Measurements from ENCODE around the gene MGAM2.
"Not testable (repeated sequence)": the region's sequence is repeated elsewhere in the genome, so short reads cannot be mapped to it uniquely, and the experiment has no call there.

Gene MGAM2
- 0 to 0.11 (median 0) reads per million in 9 experiments for total RNA-seq

GRCh38 chr7:142111499-142111898 lies at the start of gene MGAM2:
TSS of gene MGAM2 (plus strand) at chr7:142111718. CDS start at chr7:142116874, 5,156 bp downstream.
- Mint-ChIP-seq H3K27me3 (peaks cover 6 to 8% of the 10 kb centered on the region in 2 donors), H3K4me1 (ENCODE audit: low read depth in 2 of 2) (no peaks in the 10 kb centered on the region), H3K36me3 (ENCODE audit: insufficient read depth) (no peaks in the 10 kb centered on the region), H3K27ac (no peak within 1 kb of the TSS), H3K9me3 (no peaks in the 10 kb centered on the region), H3K4me3 (no peak within 1 kb of the TSS)
- ATAC-seq (replicated peaks) = no peak
- DNase-seq = no peak

- no peaks in the 10 kb centered on the region for H3K36me3 Mint-ChIP-seq (ENCODE audit: insufficient read depth)
- H3K4me1 Mint-ChIP-seq (ENCODE audit: low read depth in 2 of 2) = no peaks in the 10 kb centered on the region
- ATAC-seq (replicated peaks) (no peak), DNase-seq (no peak)
- H3K27me3 Mint-ChIP-seq = peaks cover 5 to 22% of the 10 kb centered on the region in 2 donors
- H3K27ac Mint-ChIP-seq = no peak overlapping the region
- H3K9me3 Mint-ChIP-seq = peaks cover 0 to 2% of the 10 kb centered on the region in 2 donors
- no peak overlapping the region for H3K4me3 Mint-ChIP-seq
Measured at GRCh38 chr7:142063551-142064442, 47.7 kb upstream of the MGAM2 start.

GRCh38 chr7:142066536-142066935 lies 45.0 kb upstream of the MGAM2 start:
- no peak overlapping the region for H3K4me3 Mint-ChIP-seq
- no peak for ATAC-seq (replicated peaks)
- H3K9me3 Mint-ChIP-seq = peaks cover 0 to under 1% of the 10 kb centered on the region in 2 donors

GRCh38 chr7:142077762-142078161 lies 33.8 kb upstream of the MGAM2 start:
- Mint-ChIP-seq H3K9me3 (no peaks in the 10 kb centered on the region), H3K4me1 (ENCODE audit: low read depth in 2 of 2) (no peaks in the 10 kb centered on the region), H3K36me3 (ENCODE audit: insufficient read depth) (no peaks in the 10 kb centered on the region), H3K27me3 (no peaks in the 10 kb centered on the region), H3K27ac (no peak overlapping the region), H3K4me3 (no peak overlapping the region)
- ATAC-seq (replicated peaks) = no peak
- no peak for DNase-seq

More at GRCh38 chr7:142066536-142066935, 45.0 kb upstream of the MGAM2 start:
- Mint-ChIP-seq H3K36me3 (ENCODE audit: insufficient read depth) (no peaks in the 10 kb centered on the region), H3K27me3 (peaks cover 5 to 26% of the 10 kb centered on the region in 2 donors), H3K4me1 (ENCODE audit: low read depth in 2 of 2) (no peaks in the 10 kb centered on the region), H3K27ac (no peak overlapping the region)
- no peak for DNase-seq

GRCh38 chr7:142083605-142084004 lies 27.9 kb upstream of the MGAM2 start:
- Mint-ChIP-seq H3K36me3 (ENCODE audit: insufficient read depth) (no peaks in the 10 kb centered on the region), H3K27me3 (no peaks in the 10 kb centered on the region), H3K4me1 (ENCODE audit: low read depth in 2 of 2) (no peaks in the 10 kb centered on the region), H3K27ac (no peak overlapping the region), H3K4me3 (no peak overlapping the region), H3K9me3 (peaks cover 4 to 8% of the 10 kb centered on the region in 2 donors)
- no peak for ATAC-seq (replicated peaks)
- DNase-seq = no peak

GRCh38 chr7:142085428-142085827 lies 26.1 kb upstream of the MGAM2 start:
- Mint-ChIP-seq H3K27me3 (peaks cover 0 to 6% of the 10 kb centered on the region in 2 donors), H3K27ac (no peak overlapping the region), H3K9me3 (peaks cover 4 to 8% of the 10 kb centered on the region in 2 donors), H3K36me3 (ENCODE audit: insufficient read depth) (no peaks in the 10 kb centered on the region), H3K4me3 (no peak overlapping the region), H3K4me1 (ENCODE audit: low read depth in 2 of 2) (no peaks in the 10 kb centered on the region)
- DNase-seq (no peak), ATAC-seq (replicated peaks) (no peak)

GRCh38 chr7:142088022-142088714 lies 23.4 kb upstream of the MGAM2 start:
- H3K4me1 Mint-ChIP-seq (ENCODE audit: low read depth in 2 of 2) = no peaks in the 10 kb centered on the region
- no peaks in the 10 kb centered on the region for H3K36me3 Mint-ChIP-seq (ENCODE audit: insufficient read depth)
- no peak overlapping the region for H3K27ac Mint-ChIP-seq
- H3K9me3 Mint-ChIP-seq = peaks cover 4 to 7% of the 10 kb centered on the region in 2 donors
- no peak overlapping the region for H3K4me3 Mint-ChIP-seq
- ATAC-seq (replicated peaks) (no peak), DNase-seq (no peak)
- H3K27me3 Mint-ChIP-seq = peaks cover 0 to 9% of the 10 kb centered on the region in 2 donors

- Mint-ChIP-seq H3K36me3 (ENCODE audit: insufficient read depth) (no peaks in the 10 kb centered on the region), H3K4me1 (ENCODE audit: low read depth in 2 of 2) (no peaks in the 10 kb centered on the region), H3K4me3 (no peak overlapping the region), H3K9me3 (no peaks in the 10 kb centered on the region), H3K27ac (no peak overlapping the region), H3K27me3 (peaks cover 0 to 9% of the 10 kb centered on the region in 2 donors)
- no peak for DNase-seq
- no peak for ATAC-seq (replicated peaks)
Measured at GRCh38 chr7:142089035-142089434, 22.5 kb upstream of the MGAM2 start.

GRCh38 chr7:142091961-142092360 lies 19.6 kb upstream of the MGAM2 start:
- Mint-ChIP-seq H3K36me3 (ENCODE audit: insufficient read depth) (no peaks in the 10 kb centered on the region), H3K27ac (no peak overlapping the region), H3K4me1 (ENCODE audit: low read depth in 2 of 2) (no peaks in the 10 kb centered on the region), H3K4me3 (no peak overlapping the region), H3K9me3 (no peaks in the 10 kb centered on the region), H3K27me3 (peaks cover 0 to 9% of the 10 kb centered on the region in 2 donors)
- DNase-seq = no peak
- ATAC-seq (replicated peaks) = no peak

GRCh38 chr7:142094861-142095260 lies 16.7 kb upstream of the MGAM2 start:
- ATAC-seq (replicated peaks) = no peak
- Mint-ChIP-seq H3K27ac (no peak overlapping the region), H3K4me1 (ENCODE audit: low read depth in 2 of 2) (no peaks in the 10 kb centered on the region), H3K36me3 (ENCODE audit: insufficient read depth) (no peaks in the 10 kb centered on the region), H3K9me3 (no peaks in the 10 kb centered on the region), H3K27me3 (peaks cover 0 to 9% of the 10 kb centered on the region in 2 donors), H3K4me3 (no peak overlapping the region)
- DNase-seq = no peak

GRCh38 chr7:142097571-142097970 lies 13.9 kb upstream of the MGAM2 start:
- DNase-seq (no peak), ATAC-seq (replicated peaks) (no peak)
- no peak overlapping the region for H3K4me3 Mint-ChIP-seq
- no peaks in the 10 kb centered on the region for H3K36me3 Mint-ChIP-seq (ENCODE audit: insufficient read depth)
- H3K27ac Mint-ChIP-seq = no peak overlapping the region
- no peaks in the 10 kb centered on the region for H3K4me1 Mint-ChIP-seq (ENCODE audit: low read depth in 2 of 2)
- no peaks in the 10 kb centered on the region for H3K9me3 Mint-ChIP-seq
- H3K27me3 Mint-ChIP-seq = no peaks in the 10 kb centered on the region

- Mint-ChIP-seq H3K36me3 (ENCODE audit: insufficient read depth) (no peaks in the 10 kb centered on the region), H3K27me3 (peaks cover 0 to under 1% of the 10 kb centered on the region in 2 donors), H3K27ac (no peak overlapping the region), H3K4me1 (ENCODE audit: low read depth in 2 of 2) (no peaks in the 10 kb centered on the region), H3K9me3 (no peaks in the 10 kb centered on the region), H3K4me3 (no peak overlapping the region)
- ATAC-seq (replicated peaks) (no peak), DNase-seq (no peak)
Measured at GRCh38 chr7:142098004-142098403, 13.5 kb upstream of the MGAM2 start.

GRCh38 chr7:142099347-142099746 lies 12.2 kb upstream of the MGAM2 start:
- ATAC-seq (replicated peaks) = not testable (repeated sequence)

GRCh38 chr7:142100634-142101033 lies 10.9 kb upstream of the MGAM2 start:
- peaks cover 0 to 8% of the 10 kb centered on the region in 2 donors for H3K27me3 Mint-ChIP-seq
- no peaks in the 10 kb centered on the region for H3K36me3 Mint-ChIP-seq (ENCODE audit: insufficient read depth)
- H3K27ac Mint-ChIP-seq = no peak overlapping the region
- DNase-seq = no peak
- no peak overlapping the region for H3K4me3 Mint-ChIP-seq
- H3K4me1 Mint-ChIP-seq (ENCODE audit: low read depth in 2 of 2) = no peaks in the 10 kb centered on the region
- ATAC-seq (replicated peaks) = no peak
- H3K9me3 Mint-ChIP-seq = no peaks in the 10 kb centered on the region

More at GRCh38 chr7:142099347-142099746, 12.2 kb upstream of the MGAM2 start:
- H3K4me3 Mint-ChIP-seq; H3K27me3 Mint-ChIP-seq; H3K36me3 Mint-ChIP-seq (ENCODE audit: insufficient read depth); H3K9me3 Mint-ChIP-seq; DNase-seq; H3K4me1 Mint-ChIP-seq (ENCODE audit: low read depth in 2 of 2); H3K27ac Mint-ChIP-seq: not testable (repeated sequence)

Data from effector memory CD8-positive, alpha-beta T cell (primary cell).